ENCODE data around the gene ERC2. TPM values are rescaled to one million over a fixed set of nuclear protein-coding genes. Genes with fewer than 3 reads are reported as not detected.

Gene ERC2
- total RNA-seq, 1 experiment from 2014 or later = 1.2 TPM

GRCh38 chr3:55716611-55717225 lies 751.5 kb downstream of the ERC2 start:
- no peak for DNase-seq (ENCODE audit: low read depth)

- DNase-seq (ENCODE audit: low read depth) = no peak
Observed at GRCh38 chr3:55716044-55716443, 752.2 kb downstream of the ERC2 start.

GRCh38 chr3:55714057-55714456 lies 754.2 kb downstream of the ERC2 start:
- no peak for DNase-seq (ENCODE audit: low read depth)

GRCh38 chr3:55711646-55712045 lies 756.6 kb downstream of the ERC2 start:
- DNase-seq (ENCODE audit: low read depth) = no peak

GRCh38 chr3:55709411-55710012 lies 758.8 kb downstream of the ERC2 start:
- no peak for DNase-seq (ENCODE audit: low read depth)

GRCh38 chr3:55708921-55709320 lies 759.3 kb downstream of the ERC2 start:
- DNase-seq (ENCODE audit: low read depth) = no peak

- DNase-seq (ENCODE audit: low read depth) = no peak
Observed at GRCh38 chr3:55708242-55708641, 760.0 kb downstream of the ERC2 start.

- DNase-seq (ENCODE audit: low read depth) = peak; percentile 7
Observed at GRCh38 chr3:55704521-55704920, 763.7 kb downstream of the ERC2 start.

- no peak for DNase-seq (ENCODE audit: low read depth)
Observed at GRCh38 chr3:55702822-55703221, 765.4 kb downstream of the ERC2 start.

GRCh38 chr3:55701997-55702396 lies 766.3 kb downstream of the ERC2 start:
- DNase-seq (ENCODE audit: low read depth) = no peak

GRCh38 chr3:55698831-55699230 lies 769.4 kb downstream of the ERC2 start:
- no peak for DNase-seq (ENCODE audit: low read depth)

GRCh38 chr3:55697177-55697865 lies 770.9 kb downstream of the ERC2 start:
- DNase-seq (ENCODE audit: low read depth) = no peak

- peak; percentile 39 for DNase-seq (ENCODE audit: low read depth)
Observed at GRCh38 chr3:55692957-55693558, 775.2 kb downstream of the ERC2 start.

- no peak for DNase-seq (ENCODE audit: low read depth)
Observed at GRCh38 chr3:55692295-55692956, 775.8 kb downstream of the ERC2 start.

- DNase-seq (ENCODE audit: low read depth) = no peak
Observed at GRCh38 chr3:55691141-55691540, 777.1 kb downstream of the ERC2 start.

GRCh38 chr3:55690726-55691125 lies 777.5 kb downstream of the ERC2 start:
- no peak for DNase-seq (ENCODE audit: low read depth)

GRCh38 chr3:55690177-55690576 lies 778.1 kb downstream of the ERC2 start:
- no peak for DNase-seq (ENCODE audit: low read depth)

- no peak for DNase-seq (ENCODE audit: low read depth)
Observed at GRCh38 chr3:55688154-55688553, 780.1 kb downstream of the ERC2 start.

GRCh38 chr3:55687526-55687925 lies 780.7 kb downstream of the ERC2 start:
- no peak for DNase-seq (ENCODE audit: low read depth)

- peak; percentile 78 for DNase-seq (ENCODE audit: low read depth)
Observed at GRCh38 chr3:55686426-55687254, 781.6 kb downstream of the ERC2 start.

- DNase-seq (ENCODE audit: low read depth) = no peak
Observed at GRCh38 chr3:55683666-55684270, 784.5 kb downstream of the ERC2 start.
